Keratinocyte (primary cell): ENCODE results near the gene WEE2. TPM values are rescaled to one million over a fixed set of nuclear protein-coding genes. Genes with fewer than 3 reads are reported as not detected.

Experiments used
- DNase-seq: peaks from one replicate; pipeline ENCODE4 v3.0.0-alpha.2; 2011; ENCODE audit warnings: low read depth, missing footprints, low spot score
- FAIRE-seq: peaks from 2 replicates; lab custom pipeline; 2011; peaks lifted over from hg19 to GRCh38; lab: Jason Lieb, UNC
- H2AFZ ChIP-seq: 2 replicates; pipeline ENCODE4 v1.6.0; 2012; ENCODE audit warnings: low read length, control low read depth, inconsistent platforms; ENCODE audit not compliant: control insufficient read depth
- H3K27ac ChIP-seq: 2 replicates; pipeline ENCODE4 v1.5.1; 2011; ENCODE audit warnings: low read length; ENCODE audit not compliant: control insufficient read depth, insufficient read depth
- H3K27me3 ChIP-seq: 3 replicates; pipeline ENCODE4 v1.6.0; 2011; ENCODE audit warnings: low read length; ENCODE audit not compliant: control insufficient read depth, insufficient read depth; ENCODE audit errors: extremely low read depth
- H3K36me3 ChIP-seq, 2 experiments: 2 replicates in 1 of 2; 3 replicates in 1 of 2; pipeline ENCODE4 v1.5.1; 2011; ENCODE audit warnings: low read length in 2 of 2, mild to moderate bottlenecking in 1 of 2; ENCODE audit not compliant: control insufficient read depth in 2 of 2, insufficient read depth in 2 of 2; ENCODE audit errors: extremely low read depth in 1 of 2
- H3K4me1 ChIP-seq: 3 replicates; pipeline ENCODE4 v1.5.1; 2011; ENCODE audit warnings: low read length; ENCODE audit not compliant: control insufficient read depth, insufficient read depth; ENCODE audit errors: extremely low read depth
- H3K4me2 ChIP-seq: 3 replicates; pipeline ENCODE4 v1.6.0; 2011; ENCODE audit warnings: low read depth, low read length; ENCODE audit not compliant: control insufficient read depth, insufficient read depth; ENCODE audit errors: extremely low read depth
- H3K4me3 ChIP-seq, 3 experiments: fragments of 200-600 bp in 1 of 3; sonication (generic) in 1 of 3; 2 replicates in 2 of 3; 3 replicates in 1 of 3; pipeline ENCODE4 v1.5.1; 2011 to 2016; ENCODE audit warnings: low read length in 3 of 3, mild to moderate bottlenecking in 3 of 3, control low read depth in 2 of 3, inconsistent platforms in 1 of 3, low read depth in 1 of 3, mixed read lengths in 1 of 3, mixed run types in 1 of 3, moderate library complexity in 1 of 3; ENCODE audit not compliant: control insufficient read depth in 2 of 3, insufficient read depth in 2 of 3; ENCODE audit errors: extremely low read depth in 1 of 3
- H3K79me2 ChIP-seq: 2 replicates; pipeline ENCODE4 v1.6.0; 2012; ENCODE audit warnings: low read length; ENCODE audit not compliant: control insufficient read depth, insufficient read depth
- H3K9ac ChIP-seq: 3 replicates; pipeline ENCODE4 v1.6.0; 2011; ENCODE audit warnings: low read length; ENCODE audit not compliant: control insufficient read depth, insufficient read depth; ENCODE audit errors: extremely low read depth
- H3K9me1 ChIP-seq: 3 replicates; pipeline ENCODE4 v1.6.0; 2011; ENCODE audit warnings: low read length; ENCODE audit not compliant: control insufficient read depth, insufficient read depth; ENCODE audit errors: extremely low read depth
- H3K9me3 ChIP-seq: 2 replicates; pipeline ENCODE4 v1.5.1; 2012; ENCODE audit warnings: low read depth, low read length; ENCODE audit not compliant: control insufficient read depth
- H4K20me1 ChIP-seq: 3 replicates; pipeline ENCODE4 v1.6.0; 2011; ENCODE audit warnings: low read length; ENCODE audit not compliant: control insufficient read depth, insufficient read depth; ENCODE audit errors: extremely low read depth
- EZH2 ChIP-seq: IDR thresholded peaks from one replicate; pipeline ENCODE4 v1.6.1; 2012; ENCODE audit warnings: inconsistent platforms, mild to moderate bottlenecking, low read length, moderate library complexity
- dilution Hi-C: fragments of 300-500 bp; cut with MboI; formaldehyde crosslinking; loops from one replicate; pipeline ENCODE4 v1.7.0; 2020; ENCODE audit warnings: low sequenced_read_pairs; ENCODE audit not compliant: extremely low pct_ligation_motif_present
- polyA plus RNA-seq, 5 experiments: library from polyadenylated mRNA; depleted of rRNA in 3 of 5; stranded (reverse) in 3 of 5; stranded (forward) in 1 of 5; unstranded in 1 of 5; fragments of >200 nt; gene quantifications; 1 replicate in 1 of 5; 2 replicates in 3 of 5; 3 replicates in 1 of 5; pipeline versions ENCODE4 v1.2.1 to v1.2.3, GENCODE V29; 2011 to 2012; ENCODE audit warnings: missing spikeins in 2 of 5, low read depth in 1 of 5, low replicate concordance in 1 of 5
- TF ChIP-seq, protein P1 (sequence below), 3 experiments: IDR thresholded peaks in 1 of 3; conservative IDR thresholded peaks in 1 of 3; optimal IDR thresholded peaks in 1 of 3; 2 replicates in 2 of 3; 3 replicates in 1 of 3; pipeline versions ENCODE3 to v1.5.1; 2011; ENCODE audit warnings: low read length in 3 of 3, mild to moderate bottlenecking in 3 of 3, moderate library complexity in 2 of 3, control low read depth in 1 of 3, inconsistent platforms in 1 of 3; ENCODE audit not compliant: insufficient read depth in 2 of 3; ENCODE audit errors: extremely low read depth in 1 of 3

Gene WEE2
- polyA plus RNA-seq, 1 donor (not counting 4 experiments of a cell fraction or from before 2014, with no cell fraction given): not detected

DNA sequence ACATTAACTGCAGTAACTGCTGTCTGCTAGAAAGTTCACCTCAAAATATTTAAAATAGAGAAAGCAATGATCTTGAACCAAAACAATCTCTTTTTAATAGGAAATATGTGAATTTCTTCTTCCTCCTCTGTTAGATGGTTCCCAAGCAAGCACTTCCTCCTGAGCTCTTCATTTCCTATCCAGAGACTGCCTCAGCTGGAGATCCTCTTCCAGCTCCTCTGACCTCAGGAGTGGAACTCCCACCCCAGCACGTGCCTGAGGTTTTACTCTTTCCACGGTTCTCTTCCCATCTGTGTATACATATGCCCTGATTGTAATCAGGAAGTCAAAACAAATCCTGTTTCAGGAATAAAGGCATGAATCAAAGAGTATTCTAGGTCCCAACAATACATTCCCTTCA lies 11.8 kb upstream of the WEE2 start:
- H4K20me1 ChIP-seq: no peaks in the 10 kb centered on the region
- no peaks in the 10 kb centered on the region for H3K27me3 ChIP-seq
- H3K79me2 ChIP-seq: no peaks in the 10 kb centered on the region
- H3K36me3 ChIP-seq: no peaks in the 10 kb centered on the region
- FAIRE-seq (no peak), DNase-seq (no peak)
- H3K4me1 ChIP-seq: peaks cover 6% of the 10 kb centered on the region
- H3K9me1 ChIP-seq: no peaks in the 10 kb centered on the region
- no peak overlapping the region for H3K4me2 ChIP-seq
- H3K27ac ChIP-seq: no peak overlapping the region
- TF ChIP-seq, protein P1, sequence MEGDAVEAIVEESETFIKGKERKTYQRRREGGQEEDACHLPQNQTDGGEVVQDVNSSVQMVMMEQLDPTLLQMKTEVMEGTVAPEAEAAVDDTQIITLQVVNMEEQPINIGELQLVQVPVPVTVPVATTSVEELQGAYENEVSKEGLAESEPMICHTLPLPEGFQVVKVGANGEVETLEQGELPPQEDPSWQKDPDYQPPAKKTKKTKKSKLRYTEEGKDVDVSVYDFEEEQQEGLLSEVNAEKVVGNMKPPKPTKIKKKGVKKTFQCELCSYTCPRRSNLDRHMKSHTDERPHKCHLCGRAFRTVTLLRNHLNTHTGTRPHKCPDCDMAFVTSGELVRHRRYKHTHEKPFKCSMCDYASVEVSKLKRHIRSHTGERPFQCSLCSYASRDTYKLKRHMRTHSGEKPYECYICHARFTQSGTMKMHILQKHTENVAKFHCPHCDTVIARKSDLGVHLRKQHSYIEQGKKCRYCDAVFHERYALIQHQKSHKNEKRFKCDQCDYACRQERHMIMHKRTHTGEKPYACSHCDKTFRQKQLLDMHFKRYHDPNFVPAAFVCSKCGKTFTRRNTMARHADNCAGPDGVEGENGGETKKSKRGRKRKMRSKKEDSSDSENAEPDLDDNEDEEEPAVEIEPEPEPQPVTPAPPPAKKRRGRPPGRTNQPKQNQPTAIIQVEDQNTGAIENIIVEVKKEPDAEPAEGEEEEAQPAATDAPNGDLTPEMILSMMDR (optimal IDR thresholded peaks at IDR 0.05 in 1 of 3, IDR thresholded peaks at IDR 0.05 in 1 of 3, conservative IDR thresholded peaks at IDR 0.05 in 1 of 3; ENCODE audit: extremely low read depth in 1 of 3, insufficient read depth in 2 of 3, low read length in 3 of 3): no peak
- no peak for TF ChIP-seq EZH2
- no peak overlapping the region for H2AFZ ChIP-seq
- no peak overlapping the region for H3K9ac ChIP-seq
- H3K4me3 ChIP-seq: no peak overlapping the region
- no peaks in the 10 kb centered on the region for H3K9me3 ChIP-seq
- dilution Hi-C loops: no loop called here

GRCh38 chr7:141697211-141697871 lies 10.8 kb upstream of the WEE2 start:
- Histone ChIP-seq H3K36me3 (no peaks in the 10 kb centered on the region), H3K9ac (no peak overlapping the region), H3K9me1 (no peaks in the 10 kb centered on the region), H3K4me1 (peaks cover 7% of the 10 kb centered on the region), H3K27ac (no peak overlapping the region), H3K79me2 (no peaks in the 10 kb centered on the region), H4K20me1 (no peaks in the 10 kb centered on the region), H3K9me3 (no peaks in the 10 kb centered on the region), H3K27me3 (no peaks in the 10 kb centered on the region), H3K4me3 (no peak overlapping the region), H3K4me2 (no peak overlapping the region), H2AFZ (no peak overlapping the region)
- no peak for TF ChIP-seq EZH2
- TF ChIP-seq, protein P1 (optimal IDR thresholded peaks at IDR 0.05 in 1 of 3, IDR thresholded peaks at IDR 0.05 in 1 of 3, conservative IDR thresholded peaks at IDR 0.05 in 1 of 3; ENCODE audit: extremely low read depth in 1 of 3, insufficient read depth in 2 of 3, low read length in 3 of 3): no peak
- FAIRE-seq (no peak), DNase-seq (no peak)
- dilution Hi-C loops: no loop called here
